Erythroblast (primary cell): Measurements from ENCODE around the gene HDAC4.

Experiments
- GATA1 ChIP-seq: IDR thresholded peaks from 2 replicates; pipeline ENCODE4 v1.6.1; 2011; ENCODE audit warnings: low read depth, mild to moderate bottlenecking, control low read depth, low read length, moderate library complexity
- POLR2A ChIP-seq: IDR thresholded peaks from 2 replicates; pipeline ENCODE4 v1.6.1; 2011; ENCODE audit warnings: mild to moderate bottlenecking, low read length

GRCh38 chr2:239096676-239097427, 304.0 kb downstream of the HDAC4 start:
- TF ChIP-seq POLR2A (no peak), GATA1 (no peak)
